Mucosa of stomach (tissue), 1 donor: Measurements from ENCODE around the gene TSGA10IP.

Source experiments
- H3K27me3 ChIP-seq: one replicate; pipeline ENCODE4 v1.7.0; 2013; ENCODE audit warnings: mild to moderate bottlenecking, low read length; ENCODE audit not compliant: control insufficient read depth, insufficient read depth
- H3K36me3 ChIP-seq: one replicate; pipeline ENCODE4 v1.7.0; 2013; ENCODE audit warnings: low read length; ENCODE audit not compliant: control insufficient read depth, insufficient read depth
- H3K4me1 ChIP-seq: one replicate; pipeline ENCODE4 v1.7.0; 2013; ENCODE audit warnings: mild to moderate bottlenecking, low read length; ENCODE audit not compliant: control insufficient read depth, insufficient read depth
- H3K4me3 ChIP-seq: one replicate; pipeline ENCODE4 v1.7.0; 2013; ENCODE audit warnings: low read length
- H3K9ac ChIP-seq: one replicate; pipeline ENCODE4 v1.7.0; 2013; ENCODE audit warnings: mild to moderate bottlenecking, low read length, moderate library complexity
- H3K9me3 ChIP-seq: one replicate; pipeline ENCODE4 v1.7.0; 2013; ENCODE audit warnings: mild to moderate bottlenecking, low read length, moderate library complexity; ENCODE audit not compliant: control insufficient read depth
- donor health status: Pancreatic carcinoma.

The TSGA10IP gene

GRCh38 chr11:65907878-65908277 is 37.4 kb upstream of the TSGA10IP start:
- Histone ChIP-seq H3K27me3 (peaks cover 3% of the 10 kb centered on the region), H3K36me3 (no peaks in the 10 kb centered on the region), H3K4me1 (peaks cover 17% of the 10 kb centered on the region), H3K9me3 (no peaks in the 10 kb centered on the region), H3K4me3 (no peak overlapping the region), H3K9ac (no peak overlapping the region)

GRCh38 chr11:65911682-65912568 is 33.4 kb upstream of the TSGA10IP start:
- H3K36me3 ChIP-seq, result no peaks in the 10 kb centered on the region
- peaks cover 3% of the 10 kb centered on the region for H3K27me3 ChIP-seq
- H3K9me3 ChIP-seq, result no peaks in the 10 kb centered on the region
- H3K9ac ChIP-seq, result peak overlapping the region; percentile 41
- H3K4me3 ChIP-seq, result no peak overlapping the region
- peaks cover 34% of the 10 kb centered on the region for H3K4me1 ChIP-seq

GRCh38 chr11:65912845-65913244 is 32.4 kb upstream of the TSGA10IP start:
- Histone ChIP-seq H3K27me3 (peaks cover 3% of the 10 kb centered on the region), H3K9me3 (no peaks in the 10 kb centered on the region), H3K4me1 (peaks cover 43% of the 10 kb centered on the region), H3K4me3 (no peak overlapping the region), H3K9ac (no peak overlapping the region), H3K36me3 (no peaks in the 10 kb centered on the region)

- no peak overlapping the region for H3K4me3 ChIP-seq
- H3K9ac ChIP-seq, result no peak overlapping the region
- H3K9me3 ChIP-seq, result no peaks in the 10 kb centered on the region
- H3K36me3 ChIP-seq, result no peaks in the 10 kb centered on the region
- no peaks in the 10 kb centered on the region for H3K27me3 ChIP-seq
- peaks cover 51% of the 10 kb centered on the region for H3K4me1 ChIP-seq
These were observed 30.0 kb upstream of the TSGA10IP start for GRCh38 chr11:65915101-65915820.

GRCh38 chr11:65915821-65916251 is 29.4 kb upstream of the TSGA10IP start:
- H3K4me1 ChIP-seq, result peaks cover 57% of the 10 kb centered on the region
- no peak overlapping the region for H3K4me3 ChIP-seq
- H3K9me3 ChIP-seq, result no peaks in the 10 kb centered on the region
- H3K36me3 ChIP-seq, result no peaks in the 10 kb centered on the region
- no peaks in the 10 kb centered on the region for H3K27me3 ChIP-seq
- no peak overlapping the region for H3K9ac ChIP-seq

GRCh38 chr11:65916391-65916790 is 28.9 kb upstream of the TSGA10IP start:
- H3K4me1 ChIP-seq, result peaks cover 57% of the 10 kb centered on the region

GRCh38 chr11:65917077-65917433 is 28.2 kb upstream of the TSGA10IP start:
- Histone ChIP-seq H3K36me3 (no peaks in the 10 kb centered on the region), H3K9me3 (no peaks in the 10 kb centered on the region), H3K4me1 (peaks cover 51% of the 10 kb centered on the region), H3K9ac (no peak overlapping the region), H3K4me3 (no peak overlapping the region), H3K27me3 (no peaks in the 10 kb centered on the region)

More at GRCh38 chr11:65916391-65916790, 28.9 kb upstream of the TSGA10IP start:
- H3K36me3 ChIP-seq, result no peaks in the 10 kb centered on the region
- no peak overlapping the region for H3K4me3 ChIP-seq
- H3K9ac ChIP-seq, result no peak overlapping the region
- H3K9me3 ChIP-seq, result no peaks in the 10 kb centered on the region
- H3K27me3 ChIP-seq, result no peaks in the 10 kb centered on the region

- peak overlapping the region; percentile 98 for H3K9ac ChIP-seq
- H3K4me1 ChIP-seq, result peaks cover 45% of the 10 kb centered on the region
These were observed 27.7 kb upstream of the TSGA10IP start for GRCh38 chr11:65917434-65918210.

GRCh38 chr11:65918211-65919140 is 26.8 kb upstream of the TSGA10IP start, which contains the start of gene C11orf68:
Gene C11orf68 (minus strand): TSS chr11:65919062. CDS start chr11:65919031, 31 bp downstream.
- peaks cover 42% of the 10 kb centered on the region for H3K4me1 ChIP-seq

More at GRCh38 chr11:65917434-65918210, 27.7 kb upstream of the TSGA10IP start:
- Histone ChIP-seq H3K4me3 (peak overlapping the region; percentile 97), H3K36me3 (peaks cover under 1% of the 10 kb centered on the region), H3K27me3 (no peaks in the 10 kb centered on the region), H3K9me3 (no peaks in the 10 kb centered on the region)

GRCh38 chr11:65919141-65919572 is 26.1 kb upstream of the TSGA10IP start, which contains the start of gene DRAP1:
Gene DRAP1 (plus strand): TSS chr11:65919426. CDS start chr11:65919502, 76 bp downstream.
- peak within 1 kb of the TSS; percentile 97 for H3K4me3 ChIP-seq
- H3K36me3 ChIP-seq, result peaks cover 4% of the 10 kb centered on the region
- H3K9ac ChIP-seq, result peak within 1 kb of the TSS; percentile 98
- H3K4me1 ChIP-seq, result peaks cover 42% of the 10 kb centered on the region
- H3K27me3 ChIP-seq, result no peaks in the 10 kb centered on the region
- no peaks in the 10 kb centered on the region for H3K9me3 ChIP-seq

More at GRCh38 chr11:65918211-65919140, 26.8 kb upstream of the TSGA10IP start, which contains the start of gene C11orf68:
- Histone ChIP-seq H3K27me3 (no peaks in the 10 kb centered on the region), H3K9ac (peak within 1 kb of the TSS; percentile 98), H3K9me3 (no peaks in the 10 kb centered on the region), H3K4me3 (peak within 1 kb of the TSS; percentile 97), H3K36me3 (peaks cover 4% of the 10 kb centered on the region)
